GM12892 (cell line): ENCODE measurements around the gene NF1.
"Not testable (repeated sequence)": the region's sequence is repeated elsewhere in the genome, so short reads cannot be mapped to it uniquely, and the experiment has no call there.

Experiments
- DNase-seq: peaks from one replicate; pipeline ENCODE4 v3.0.0; 2011; ENCODE audit not compliant: insufficient read length
- FAIRE-seq: peaks from 2 replicates; lab custom pipeline; 2011; peaks lifted over from hg19 to GRCh38; lab: Jason Lieb, UNC
- POLR2A ChIP-seq: IDR thresholded peaks from 2 replicates; pipeline ENCODE4 v1.6.1; 2011; ENCODE audit warnings: low read depth, low read length, control low read depth
- POLR2AphosphoS5 ChIP-seq: IDR thresholded peaks from 2 replicates; pipeline ENCODE4 v1.6.1; 2011; ENCODE audit warnings: low read depth, low read length, control low read depth
- TAF1 ChIP-seq: IDR thresholded peaks from 2 replicates; pipeline ENCODE4 v1.6.1; 2011; ENCODE audit warnings: low read depth, mild to moderate bottlenecking, control low read depth, low read length, borderline replicate concordance

The NF1 gene

DNA sequence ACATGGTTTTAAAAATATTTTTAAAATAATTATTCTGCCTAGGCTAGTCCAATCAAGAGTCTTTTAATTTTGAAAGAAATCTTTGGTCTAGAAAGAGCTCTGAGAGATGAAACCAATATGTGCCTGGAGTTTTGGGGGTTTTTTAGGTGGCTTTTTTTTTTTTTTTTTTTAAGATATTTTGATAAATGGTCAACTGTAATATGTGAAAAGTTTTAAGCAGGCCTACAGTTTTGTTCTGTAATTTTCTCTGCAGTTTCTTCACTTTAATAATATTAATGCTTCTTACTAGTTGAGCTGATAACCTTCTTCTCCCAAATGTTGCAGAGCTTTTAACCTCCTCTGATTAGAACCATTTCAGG lies 157.2 kb downstream of the NF1 start:
- TF ChIP-seq TAF1 (no peak), POLR2A (no peak), POLR2AphosphoS5 (no peak)
- DNase-seq (no peak), FAIRE-seq (no peak)

- FAIRE-seq: peak; percentile 62
These were observed 158.0 kb downstream of the NF1 start for GRCh38 chr17:31252741-31253140.

GRCh38 chr17:31254654-31255053 lies 159.9 kb downstream of the NF1 start:
- no peak for FAIRE-seq
- no peak for TF ChIP-seq POLR2A
- no peak for TF ChIP-seq TAF1
- no peak for TF ChIP-seq POLR2AphosphoS5

More at GRCh38 chr17:31252741-31253140, 158.0 kb downstream of the NF1 start:
- no peak for TF ChIP-seq TAF1
- TF ChIP-seq POLR2AphosphoS5: no peak
- TF ChIP-seq POLR2A: no peak
- DNase-seq: no peak

GRCh38 chr17:31256936-31257335 lies 162.2 kb downstream of the NF1 start:
- FAIRE-seq (no peak), DNase-seq (no peak)
- TF ChIP-seq POLR2AphosphoS5 (no peak), TAF1 (no peak), POLR2A (no peak)

More at GRCh38 chr17:31254654-31255053, 159.9 kb downstream of the NF1 start:
- DNase-seq: no peak

DNA sequence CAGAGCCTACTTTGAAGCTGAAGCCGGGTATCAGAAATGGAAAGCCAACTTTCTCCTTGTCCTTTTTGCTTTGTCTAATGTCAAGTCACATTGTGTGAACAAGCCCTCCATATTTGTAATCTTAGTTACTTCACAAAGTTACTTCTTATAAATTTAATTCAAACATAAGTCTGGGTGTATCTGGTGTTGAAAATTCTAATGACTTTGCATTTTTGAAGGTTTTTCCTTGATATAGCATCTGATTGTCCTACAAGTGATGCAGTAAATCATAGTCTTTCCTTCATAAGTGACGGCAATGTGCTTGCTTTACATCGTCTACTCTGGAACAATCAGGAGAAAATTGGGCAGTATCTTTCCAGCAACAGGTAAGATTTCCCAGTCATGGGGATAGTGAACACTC lies 165.4 kb downstream of the NF1 start:
- DNase-seq (no peak), FAIRE-seq (no peak)
- TF ChIP-seq TAF1: no peak
- no peak for TF ChIP-seq POLR2AphosphoS5
- no peak for TF ChIP-seq POLR2A

GRCh38 chr17:31261601-31262000 lies 166.8 kb downstream of the NF1 start:
- no peak for TF ChIP-seq TAF1
- TF ChIP-seq POLR2AphosphoS5: no peak
- no peak for TF ChIP-seq POLR2A
- peak; percentile 17 for FAIRE-seq
- DNase-seq: no peak

- FAIRE-seq, DNase-seq: not testable (repeated sequence)
These were observed 168.1 kb downstream of the NF1 start for GRCh38 chr17:31262923-31263322.

- DNase-seq (no peak), FAIRE-seq (peak; percentile 56)
- TF ChIP-seq POLR2A (no peak), POLR2AphosphoS5 (no peak), TAF1 (no peak)
These were observed 171.3 kb downstream of the NF1 start for GRCh38 chr17:31266042-31266441.

- FAIRE-seq (no peak), DNase-seq (no peak)
- TF ChIP-seq TAF1 (no peak), POLR2AphosphoS5 (no peak), POLR2A (no peak)
These were observed 174.3 kb downstream of the NF1 start for GRCh38 chr17:31269036-31269577.

DNA sequence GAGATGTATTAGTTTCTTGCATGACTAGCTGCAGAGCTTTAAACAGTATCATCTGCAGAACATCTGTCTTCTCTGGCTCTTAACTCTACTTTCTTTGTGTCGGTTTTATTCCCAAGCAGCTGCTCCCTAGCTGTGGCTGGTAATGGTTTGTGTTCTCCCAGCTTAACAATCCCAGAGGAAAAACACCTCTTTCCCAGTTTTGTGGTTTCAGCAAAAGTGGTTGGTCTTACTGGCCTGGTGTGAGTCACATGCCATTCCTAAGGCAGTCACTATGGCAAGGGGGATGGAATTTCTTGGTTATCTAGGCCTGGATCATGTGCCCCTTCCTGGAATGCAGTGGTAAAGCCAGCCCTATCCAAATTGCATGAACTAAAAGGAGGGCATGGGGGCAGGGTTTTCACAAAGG lies 174.8 kb downstream of the NF1 start:
- DNase-seq: no peak
- no peak for FAIRE-seq
- TF ChIP-seq POLR2A: no peak
- no peak for TF ChIP-seq POLR2AphosphoS5
- TF ChIP-seq TAF1: no peak

DNA sequence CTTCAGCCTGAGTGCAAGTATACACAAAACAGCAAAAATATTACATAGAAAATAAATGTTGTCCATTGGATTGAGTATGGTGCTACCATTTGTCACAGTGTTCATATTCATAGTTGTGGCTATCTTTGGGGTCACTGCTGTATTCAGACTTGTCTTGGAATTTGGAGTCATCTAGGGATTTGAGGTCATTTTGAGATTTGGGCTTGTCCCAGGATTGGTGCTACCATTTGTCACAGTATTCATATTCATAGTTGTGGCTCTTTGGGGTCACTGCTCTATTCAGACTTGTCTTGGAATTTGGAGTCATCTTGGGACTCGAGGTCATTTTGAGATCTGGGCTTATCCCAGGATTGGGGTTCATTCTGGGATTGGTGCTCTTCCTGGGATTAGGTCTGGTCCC lies 177.5 kb downstream of the NF1 start:
- no peak for FAIRE-seq
- DNase-seq: no peak
- no peak for TF ChIP-seq POLR2AphosphoS5
- no peak for TF ChIP-seq POLR2A
- no peak for TF ChIP-seq TAF1

DNA sequence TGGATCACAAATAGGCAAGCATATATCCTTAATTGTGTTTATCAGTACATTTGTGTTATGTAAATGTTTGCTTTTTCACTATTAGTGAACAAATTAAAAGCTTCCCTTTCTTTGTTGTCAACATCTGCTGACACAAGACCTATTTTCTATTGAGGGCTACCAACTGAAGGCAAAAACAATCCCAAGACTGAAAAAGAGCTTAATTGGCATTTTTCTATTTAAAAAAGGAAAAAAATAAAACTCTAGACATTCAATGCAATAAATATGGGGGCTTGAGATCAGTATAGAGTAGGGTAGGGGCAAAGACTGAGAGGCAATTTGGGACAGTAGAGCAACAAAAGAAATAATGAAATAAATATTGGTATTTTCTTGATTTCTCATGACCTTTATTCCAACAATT lies 178.0 kb downstream of the NF1 start:
- no peak for DNase-seq
- FAIRE-seq: no peak
- no peak for TF ChIP-seq POLR2A
- TF ChIP-seq TAF1: no peak
- TF ChIP-seq POLR2AphosphoS5: no peak
